ENCODE measurements around the gene ACLY. TPM values are rescaled to one million over a fixed set of nuclear protein-coding genes. Genes with fewer than 3 reads are reported as not detected.

The ACLY gene
- total RNA-seq, 1 experiment from 2014 or later: 184 TPM

GRCh38 chr17:41870097-41870496 lies 48.7 kb downstream of the ACLY start:
- H3K27ac ChIP-seq: no peak overlapping the region
- no TSS peak for BruUV-seq (replicated peaks)
- no peaks in the 10 kb centered on the region for H3K79me2 ChIP-seq (ENCODE audit: low read depth)
- DNase-seq: no peak
- ChIA-PET CTCF (no interaction called here), POLR2A (ENCODE audit: unreplicated experiment) (no interaction called here)
- no peak overlapping the region for H3K4me2 ChIP-seq
- TF ChIP-seq, protein P1, sequence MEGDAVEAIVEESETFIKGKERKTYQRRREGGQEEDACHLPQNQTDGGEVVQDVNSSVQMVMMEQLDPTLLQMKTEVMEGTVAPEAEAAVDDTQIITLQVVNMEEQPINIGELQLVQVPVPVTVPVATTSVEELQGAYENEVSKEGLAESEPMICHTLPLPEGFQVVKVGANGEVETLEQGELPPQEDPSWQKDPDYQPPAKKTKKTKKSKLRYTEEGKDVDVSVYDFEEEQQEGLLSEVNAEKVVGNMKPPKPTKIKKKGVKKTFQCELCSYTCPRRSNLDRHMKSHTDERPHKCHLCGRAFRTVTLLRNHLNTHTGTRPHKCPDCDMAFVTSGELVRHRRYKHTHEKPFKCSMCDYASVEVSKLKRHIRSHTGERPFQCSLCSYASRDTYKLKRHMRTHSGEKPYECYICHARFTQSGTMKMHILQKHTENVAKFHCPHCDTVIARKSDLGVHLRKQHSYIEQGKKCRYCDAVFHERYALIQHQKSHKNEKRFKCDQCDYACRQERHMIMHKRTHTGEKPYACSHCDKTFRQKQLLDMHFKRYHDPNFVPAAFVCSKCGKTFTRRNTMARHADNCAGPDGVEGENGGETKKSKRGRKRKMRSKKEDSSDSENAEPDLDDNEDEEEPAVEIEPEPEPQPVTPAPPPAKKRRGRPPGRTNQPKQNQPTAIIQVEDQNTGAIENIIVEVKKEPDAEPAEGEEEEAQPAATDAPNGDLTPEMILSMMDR (conservative IDR thresholded peaks at IDR 0.05): no peak
- no peak for TF ChIP-seq EZH2 (IDR thresholded peaks at IDR 0.05; ENCODE audit: low read depth)
- H3K36me3 ChIP-seq (ENCODE audit: low read depth): peaks cover 4% of the 10 kb centered on the region
- H3K27me3 ChIP-seq (ENCODE audit: insufficient read depth, low read depth): no peaks in the 10 kb centered on the region
- no peak overlapping the region for H3K4me3 ChIP-seq
- no peaks in the 10 kb centered on the region for H3K9me2 ChIP-seq (ENCODE audit: insufficient read depth)
- peaks cover 37% of the 10 kb centered on the region; the same call in 1 of the 2 replicates for H3F3A ChIP-seq (ENCODE audit: insufficient read depth, low read depth)
- no peaks in the 10 kb centered on the region for H3K4me1 ChIP-seq (replicated peaks; ENCODE audit: insufficient read depth)
- intact Hi-C loops (cut with micrococcal nuclease; ENCODE audit: unreplicated experiment): no loop called here
- H4K20me1 ChIP-seq (ENCODE audit: insufficient read depth): no peaks in the 10 kb centered on the region
- no peak overlapping the region for H2AFZ ChIP-seq
- no peaks in the 10 kb centered on the region for H3K9me3 ChIP-seq (ENCODE audit: insufficient read depth, low read depth)

DNA sequence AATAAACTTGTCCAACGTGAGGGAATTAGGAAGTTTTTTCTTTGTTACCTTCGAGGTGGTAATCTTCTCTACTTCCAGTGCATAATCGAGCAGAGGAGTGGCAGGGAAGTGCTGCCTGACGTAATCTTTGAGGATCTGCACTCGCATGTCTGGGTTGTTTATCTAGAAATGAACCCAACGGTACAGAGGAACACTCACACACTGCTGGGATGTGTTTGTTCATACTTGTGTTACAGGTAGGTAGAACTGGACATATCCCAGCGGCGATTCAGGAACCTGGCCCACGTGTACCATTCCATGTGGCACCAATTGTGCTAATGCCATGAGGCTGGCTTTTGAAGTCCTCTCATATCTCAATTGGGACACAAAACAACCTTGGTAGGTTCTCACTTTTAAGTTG lies 49.3 kb downstream of the ACLY start:
- peaks cover 4% of the 10 kb centered on the region for H3K36me3 ChIP-seq (ENCODE audit: low read depth)
- no peak overlapping the region for H3K4me2 ChIP-seq
- BruUV-seq (replicated peaks): no TSS peak
- H3K4me3 ChIP-seq: no peak overlapping the region
- no peak for DNase-seq
- no peaks in the 10 kb centered on the region for H4K20me1 ChIP-seq (ENCODE audit: insufficient read depth)
- H3K9me2 ChIP-seq (ENCODE audit: insufficient read depth): no peaks in the 10 kb centered on the region
- TF ChIP-seq, protein P1 (conservative IDR thresholded peaks at IDR 0.05): no peak
- TF ChIP-seq EZH2 (IDR thresholded peaks at IDR 0.05; ENCODE audit: low read depth): no peak
- intact Hi-C loops (cut with micrococcal nuclease; ENCODE audit: unreplicated experiment): loop anchor here (10.0 kb wide), 1 partner anchor 135 kb away; the partner anchor contains the start of gene HAP1
- H3K27ac ChIP-seq: no peak overlapping the region
- ChIA-PET CTCF (no interaction called here), POLR2A (ENCODE audit: unreplicated experiment) (no interaction called here)
- H3K4me1 ChIP-seq (replicated peaks; ENCODE audit: insufficient read depth): no peaks in the 10 kb centered on the region
- peaks cover 6% of the 10 kb centered on the region for H3K79me2 ChIP-seq (ENCODE audit: low read depth)
- H3K9me3 ChIP-seq (ENCODE audit: insufficient read depth, low read depth): no peaks in the 10 kb centered on the region
- H2AFZ ChIP-seq: no peak overlapping the region
- no peaks in the 10 kb centered on the region for H3K27me3 ChIP-seq (ENCODE audit: insufficient read depth, low read depth)
- H3F3A ChIP-seq (ENCODE audit: insufficient read depth, low read depth): peaks cover 37% of the 10 kb centered on the region; the same call in 1 of the 2 replicates

DNA sequence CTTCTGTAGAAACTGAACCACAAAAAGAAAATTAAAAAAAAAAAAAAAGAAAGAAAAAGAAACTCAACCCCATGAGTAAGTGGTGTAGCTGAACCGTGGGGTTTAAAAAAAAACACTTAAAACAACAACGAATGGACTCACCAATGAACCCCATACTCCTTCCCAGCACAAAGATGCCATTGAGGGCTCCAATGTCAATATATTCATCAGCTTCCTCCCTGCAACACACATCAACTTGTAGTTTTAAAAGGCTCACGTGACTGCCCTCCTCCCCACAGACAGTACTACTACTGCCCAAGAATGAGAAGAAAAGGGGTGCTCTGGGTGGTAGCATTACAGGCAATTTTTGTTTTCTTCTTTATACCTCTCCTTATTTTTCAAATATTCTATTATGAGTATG lies 50.2 kb downstream of the ACLY start:
- TF ChIP-seq EZH2 (IDR thresholded peaks at IDR 0.05; ENCODE audit: low read depth): no peak
- TF ChIP-seq, protein P1 (conservative IDR thresholded peaks at IDR 0.05): no peak
- H3F3A ChIP-seq (ENCODE audit: insufficient read depth, low read depth): peaks cover 37% of the 10 kb centered on the region; the same call in 1 of the 2 replicates
- peaks cover 6% of the 10 kb centered on the region for H3K4me1 ChIP-seq (replicated peaks; ENCODE audit: insufficient read depth)
- peaks cover 4% of the 10 kb centered on the region for H3K36me3 ChIP-seq (ENCODE audit: low read depth)
- DNase-seq: no peak
- intact Hi-C loops (cut with micrococcal nuclease; ENCODE audit: unreplicated experiment): loop anchor here (10.0 kb wide), 1 partner anchor 134 kb away; the partner anchor contains the start of gene HAP1
- peaks cover 15% of the 10 kb centered on the region for H3K79me2 ChIP-seq (ENCODE audit: low read depth)
- peaks cover 6% of the 10 kb centered on the region for H4K20me1 ChIP-seq (ENCODE audit: insufficient read depth)
- ChIA-PET CTCF (no interaction called here), POLR2A (ENCODE audit: unreplicated experiment) (no interaction called here)
- no peaks in the 10 kb centered on the region for H3K9me2 ChIP-seq (ENCODE audit: insufficient read depth)
- H3K27ac ChIP-seq: no peak overlapping the region
- no peaks in the 10 kb centered on the region for H3K9me3 ChIP-seq (ENCODE audit: insufficient read depth, low read depth)
- H3K27me3 ChIP-seq (ENCODE audit: insufficient read depth, low read depth): no peaks in the 10 kb centered on the region
- H2AFZ ChIP-seq: no peak overlapping the region
- H3K4me3 ChIP-seq: no peak overlapping the region
- no peak overlapping the region for H3K4me2 ChIP-seq
- BruUV-seq (replicated peaks): no TSS peak

Data from PC-9 (cell line).